MCF 10A (cell line): ENCODE results near the gene GPR84. TPM values are rescaled to one million over a fixed set of nuclear protein-coding genes. Genes with fewer than 3 reads are reported as not detected.

Experiments used
- BruUV-seq: library from RNA; stranded (reverse); fragments of 400-500 nt; replicated peaks from 2 replicates; lab custom pipeline; 2021; lab: Mats Ljungman, UMichigan
- CTCF ChIA-PET: fragments of 300-600 bp; sonication (Branson Sonifier 250); formaldehyde crosslinking; extraction: SDS; loops from one replicate; lab custom pipeline; 2021; ENCODE audit warnings: antibody characterized with exemption, inconsistent platforms; lab: Yijun Ruan, JAX
- POLR2A ChIA-PET: fragments of 300-600, 350-650 bp; sonication (Branson Sonifier 250); formaldehyde crosslinking; extraction: SDS; loops from one replicate; lab custom pipeline; 2020; ENCODE audit warnings: antibody characterized with exemption, inconsistent platforms; lab: Yijun Ruan, JAX
- DNase-seq: peaks from one replicate; pipeline ENCODE4 v3.0.0-alpha.2; 2018; ENCODE audit not compliant: unreplicated experiment
- H3K27ac Mint-ChIP-seq: one replicate; pipeline ENCODE4 v1.8.0; 2022; ENCODE audit warnings: mild to moderate bottlenecking, low read depth, mixed read lengths; ENCODE audit not compliant: unreplicated experiment
- H3K27me3 Mint-ChIP-seq: one replicate; pipeline ENCODE4 v1.8.0; 2022; ENCODE audit warnings: mixed read lengths; ENCODE audit not compliant: insufficient read depth, unreplicated experiment
- H3K36me3 Mint-ChIP-seq: one replicate; pipeline ENCODE4 v1.8.0; 2022; ENCODE audit warnings: mild to moderate bottlenecking, moderate library complexity, mixed read lengths; ENCODE audit not compliant: insufficient read depth, unreplicated experiment
- H3K4me1 Mint-ChIP-seq: one replicate; pipeline ENCODE4 v1.8.0; 2022; ENCODE audit warnings: mixed read lengths; ENCODE audit not compliant: insufficient read depth, unreplicated experiment
- H3K4me3 Mint-ChIP-seq: one replicate; pipeline ENCODE4 v1.8.0; 2022; ENCODE audit warnings: mild to moderate bottlenecking, moderate library complexity, mixed read lengths; ENCODE audit not compliant: unreplicated experiment
- H3K9me3 Mint-ChIP-seq: one replicate; pipeline ENCODE4 v1.8.0; 2022; ENCODE audit warnings: mixed read lengths; ENCODE audit not compliant: unreplicated experiment
- CTCF ChIP-seq: fragments of 200-600 bp; IDR thresholded peaks from one replicate; pipeline ENCODE4 v1.8.0; 2022; ENCODE audit warnings: antibody characterized with exemption, mild to moderate bottlenecking; ENCODE audit not compliant: unreplicated experiment
- intact Hi-C: fragments of 100-400 bp; cut with micrococcal nuclease; formaldehyde crosslinking; loops from 2 replicates; pipeline ENCODE4 v1.14.1; 2022
- total RNA-seq: library from RNA; stranded (reverse); gene quantifications from 2 replicates; pipeline ENCODE4 v1.2.3, GENCODE V29; 2022

GPR84 gene
- total RNA-seq, 1 experiment from 2014 or later = not detected

DNA sequence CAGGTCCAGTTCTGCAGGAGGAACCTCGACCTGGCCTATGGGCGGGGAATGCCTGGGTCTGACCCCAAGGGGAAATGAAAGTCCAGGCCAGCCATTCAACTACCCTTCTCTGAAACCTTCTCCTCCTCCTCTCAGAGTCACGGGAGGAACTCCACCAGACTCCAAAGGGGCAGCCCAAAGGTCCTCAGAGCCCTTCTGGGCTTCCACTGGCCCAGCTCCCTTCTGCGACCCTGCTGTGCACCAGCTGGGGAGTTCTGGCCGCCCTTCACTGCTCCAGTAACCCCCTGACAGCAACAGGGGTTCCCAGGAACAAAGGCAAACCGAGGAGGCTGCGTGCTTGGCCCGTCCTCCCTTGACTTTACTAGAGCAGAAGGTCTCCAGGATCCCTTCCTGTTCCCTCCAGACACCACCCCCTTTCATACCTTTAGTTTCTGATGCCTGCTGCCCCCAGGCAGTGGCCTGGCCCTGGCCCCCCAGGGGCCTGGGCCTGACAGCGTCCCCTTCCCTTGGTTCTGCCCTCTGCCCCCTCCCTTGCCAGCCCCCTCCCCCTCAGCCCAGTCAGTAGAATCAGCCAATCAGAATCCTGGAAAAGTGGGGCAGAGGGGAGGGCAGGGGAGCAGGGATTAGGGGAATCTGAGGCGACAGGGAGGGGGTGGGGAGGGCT, 21.1 kb upstream of the GPR84 start:
- no peak for DNase-seq
- no peak for TF ChIP-seq CTCF
- intact Hi-C loops = no loop called here
- peaks cover 36% of the 10 kb centered on the region for H3K4me1 Mint-ChIP-seq
- H3K36me3 Mint-ChIP-seq = no peaks in the 10 kb centered on the region
- ChIA-PET POLR2A (interaction anchor here (1.1 kb wide), 1 partner anchor 25 kb away, joined by 3 read pairs; no protein-coding TSS in a partner anchor), CTCF (interaction anchor here (0.6 to 3.0 kb wide), 7 partner anchors 8 to 219 kb away, joined by 3 to 28 read pairs (median 6); partner anchors contain the start of gene NFE2)
- no peak overlapping the region for H3K27ac Mint-ChIP-seq
- H3K9me3 Mint-ChIP-seq = no peaks in the 10 kb centered on the region
- no TSS peak for BruUV-seq
- no peak overlapping the region for H3K4me3 Mint-ChIP-seq
- H3K27me3 Mint-ChIP-seq = no peaks in the 10 kb centered on the region

GRCh38 chr12:54384591-54385041, 20.3 kb upstream of the GPR84 start, which contains the start of gene ZNF385A:
ZNF385A (minus strand) TSS chr12:54384733; CDS start chr12:54384514, 219 bp downstream.
- BruUV-seq = no TSS peak
- Mint-ChIP-seq H3K36me3 (no peaks in the 10 kb centered on the region), H3K27ac (peak within 1 kb of the TSS; percentile 82), H3K9me3 (no peaks in the 10 kb centered on the region), H3K4me3 (no peak within 1 kb of the TSS), H3K27me3 (no peaks in the 10 kb centered on the region), H3K4me1 (peaks cover 32% of the 10 kb centered on the region)
- intact Hi-C loops = no loop called here
- DNase-seq = no peak
- no peak for TF ChIP-seq CTCF
- POLR2A ChIA-PET = interaction anchor here (0.7 to 1.1 kb wide), 2 partner anchors 26 to 401 kb away, joined by 3 read pairs; no protein-coding TSS in a partner anchor
- CTCF ChIA-PET = interaction anchor here (1.0 to 1.8 kb wide), 6 partner anchors 9 to 170 kb away, joined by 3 to 15 read pairs (median 5); partner anchors contain the start of gene NFE2

DNA sequence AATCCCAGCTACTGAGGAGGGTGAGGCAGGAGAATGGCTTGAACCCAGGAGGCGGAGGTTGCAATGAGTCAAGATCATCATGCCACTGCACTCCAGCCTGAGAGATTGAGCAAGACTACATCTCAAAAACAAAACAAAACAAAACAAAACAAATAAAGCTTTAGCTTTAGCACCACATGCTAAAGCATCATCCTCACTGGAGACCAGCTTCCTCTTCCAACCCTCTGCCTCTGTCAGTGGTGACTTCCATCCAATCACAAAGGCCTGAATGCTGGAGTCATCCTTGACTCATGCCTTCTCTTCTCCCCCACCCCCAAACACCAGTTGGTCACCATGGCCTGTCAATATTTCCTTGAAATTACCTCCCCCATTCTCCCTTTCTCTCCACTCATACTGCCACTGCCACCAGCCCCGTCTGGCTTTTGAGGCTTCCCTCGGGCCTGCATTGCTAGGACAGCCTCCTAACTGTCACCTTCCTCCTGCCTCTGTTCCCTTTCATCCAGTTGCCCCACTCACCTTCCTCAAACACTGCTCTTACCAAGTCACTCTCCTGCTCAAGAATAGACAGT, 18.8 kb upstream of the GPR84 start:
- Mint-ChIP-seq H3K4me3 (no peak overlapping the region), H3K9me3 (no peaks in the 10 kb centered on the region), H3K36me3 (no peaks in the 10 kb centered on the region), H3K4me1 (peaks cover 35% of the 10 kb centered on the region), H3K27ac (peak overlapping the region; percentile 82), H3K27me3 (no peaks in the 10 kb centered on the region)
- BruUV-seq = no TSS peak
- POLR2A ChIA-PET = interaction anchor here (0.7 to 1.2 kb wide), 2 partner anchors 13 to 40 kb away, joined by 3 read pairs; no protein-coding TSS in a partner anchor
- CTCF ChIA-PET = interaction anchor here (0.6 to 8.2 kb wide), 11 partner anchors 9 to 168 kb away, joined by 3 to 120 read pairs (median 11); no protein-coding TSS in a partner anchor
- peak; percentile 91 for DNase-seq
- intact Hi-C loops = no loop called here
- no peak for TF ChIP-seq CTCF

DNA sequence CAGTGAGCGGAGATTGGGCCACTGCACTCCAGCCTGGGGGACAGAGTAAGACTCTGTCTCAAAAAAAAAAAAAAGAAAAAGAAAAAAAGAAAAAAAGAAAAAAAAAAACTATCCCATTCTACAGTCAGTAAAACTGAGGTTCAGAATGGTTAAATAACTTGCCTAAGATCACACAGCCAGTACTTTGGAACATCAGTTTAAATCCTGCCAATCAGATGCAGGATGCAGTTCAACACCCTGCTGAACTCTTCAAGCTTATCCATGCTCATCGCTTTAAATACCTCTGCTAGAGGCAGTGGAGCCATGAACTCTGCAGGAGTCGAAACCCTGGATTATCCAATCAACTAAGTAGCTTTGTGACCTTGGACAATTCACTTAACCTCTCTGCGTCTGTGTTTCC, 16.9 kb upstream of the GPR84 start:
- Mint-ChIP-seq H3K36me3 (no peaks in the 10 kb centered on the region), H3K4me3 (no peak overlapping the region), H3K27me3 (no peaks in the 10 kb centered on the region), H3K9me3 (no peaks in the 10 kb centered on the region), H3K4me1 (peaks cover 29% of the 10 kb centered on the region), H3K27ac (no peak overlapping the region)
- DNase-seq = no peak
- intact Hi-C loops = no loop called here
- CTCF ChIA-PET = interaction anchor here (0.6 to 8.2 kb wide), 29 partner anchors 8 to 766 kb away, joined by 3 to 120 read pairs (median 11); no protein-coding TSS in a partner anchor
- TF ChIP-seq CTCF = no peak
- BruUV-seq = no TSS peak
- POLR2A ChIA-PET = interaction anchor here (0.6 to 2.4 kb wide), 5 partner anchors 10 to 1592 kb away, joined by 3 to 20 read pairs (median 3); partner anchors contain the start of gene RAB5B
